SKM-1 (cell line): ENCODE results near the gene ASCC2.
A peak's percentile ranks its signal among the peaks of the same experiment; 100 is the strongest.
"Not testable (repeated sequence)": the region's sequence is repeated elsewhere in the genome, so short reads cannot be mapped to it uniquely, and the experiment has no call there.

Source experiments
- DNase-seq: peaks from one replicate; lab custom pipeline; 2025; ENCODE audit not compliant: unreplicated experiment; lab: John Stamatoyannopoulos, UW

Gene ASCC2

DNA sequence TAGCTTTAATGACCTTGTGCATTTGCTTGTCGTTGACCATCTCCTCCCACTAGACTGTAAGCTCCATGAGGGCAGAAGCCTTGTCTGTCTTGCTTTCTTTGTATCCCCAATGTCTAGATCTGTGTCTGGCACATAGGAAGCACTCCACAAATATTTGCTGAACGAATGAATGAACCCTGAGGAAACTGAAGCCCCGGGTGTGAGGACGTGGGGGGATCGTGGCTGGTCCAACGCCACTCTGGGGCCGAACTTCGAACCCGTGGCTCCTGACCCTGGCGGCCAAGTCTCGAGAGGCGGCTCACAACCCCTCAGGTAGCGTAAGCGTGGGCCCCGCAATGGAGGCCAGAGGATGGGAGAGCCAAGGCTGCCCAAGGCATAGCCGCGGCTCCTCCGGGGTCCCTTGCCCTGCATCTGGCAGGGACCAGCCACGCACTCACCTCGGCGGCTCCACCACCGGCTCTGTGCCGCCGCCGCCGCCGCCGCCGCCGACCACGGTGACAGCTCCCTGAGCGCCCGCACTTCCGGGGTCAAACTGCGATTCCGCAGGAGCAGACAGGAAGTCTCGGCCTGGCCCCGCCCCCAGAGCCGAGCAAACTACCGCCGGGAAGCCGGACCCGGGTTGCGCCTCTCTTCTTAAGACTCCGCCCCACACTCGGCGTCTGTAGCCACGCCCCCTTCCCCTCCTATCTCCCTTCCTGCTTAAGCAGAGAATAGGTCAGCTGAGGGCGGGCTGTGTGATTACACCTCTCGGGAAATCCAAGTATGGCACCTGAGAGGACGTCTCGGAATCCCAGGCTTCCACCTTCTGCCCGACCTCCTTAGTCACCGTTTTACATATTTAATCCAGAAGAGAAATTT lies at the start of gene ASCC2:
Gene ASCC2 (minus strand): TSS at position 534 of the 858 bp plus-strand sequence. CDS start 5,949 bp downstream, outside the sequence.
- peak; percentile 94 for DNase-seq

GRCh38 chr22:29887358-29887757 lies 49.3 kb upstream of the ASCC2 start:
- no peak for DNase-seq

GRCh38 chr22:29886596-29886995 lies 48.5 kb upstream of the ASCC2 start:
- peak; percentile 38 for DNase-seq

DNA sequence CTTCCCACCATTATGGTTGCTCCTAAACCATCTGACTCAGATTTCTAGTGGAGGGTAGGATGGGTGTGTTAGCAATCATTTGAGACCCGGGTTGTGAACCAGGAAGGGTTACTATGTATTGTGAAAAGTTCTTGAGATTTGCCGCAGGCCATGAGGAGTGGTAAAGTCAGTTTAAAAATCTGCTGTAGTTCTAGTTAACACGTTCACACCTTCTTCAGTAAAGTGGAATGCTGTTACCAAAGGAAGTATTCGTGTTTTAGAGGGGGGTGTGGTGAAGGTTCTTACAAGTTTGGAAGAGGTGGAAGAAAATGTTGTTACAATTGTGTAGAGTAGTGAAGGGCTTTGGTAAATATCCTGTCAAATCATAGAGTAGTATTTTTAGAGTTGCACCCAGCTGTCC lies 47.5 kb upstream of the ASCC2 start:
- DNase-seq, result no peak

GRCh38 chr22:29883775-29884097 lies 45.7 kb upstream of the ASCC2 start:
- DNase-seq, result no peak

DNA sequence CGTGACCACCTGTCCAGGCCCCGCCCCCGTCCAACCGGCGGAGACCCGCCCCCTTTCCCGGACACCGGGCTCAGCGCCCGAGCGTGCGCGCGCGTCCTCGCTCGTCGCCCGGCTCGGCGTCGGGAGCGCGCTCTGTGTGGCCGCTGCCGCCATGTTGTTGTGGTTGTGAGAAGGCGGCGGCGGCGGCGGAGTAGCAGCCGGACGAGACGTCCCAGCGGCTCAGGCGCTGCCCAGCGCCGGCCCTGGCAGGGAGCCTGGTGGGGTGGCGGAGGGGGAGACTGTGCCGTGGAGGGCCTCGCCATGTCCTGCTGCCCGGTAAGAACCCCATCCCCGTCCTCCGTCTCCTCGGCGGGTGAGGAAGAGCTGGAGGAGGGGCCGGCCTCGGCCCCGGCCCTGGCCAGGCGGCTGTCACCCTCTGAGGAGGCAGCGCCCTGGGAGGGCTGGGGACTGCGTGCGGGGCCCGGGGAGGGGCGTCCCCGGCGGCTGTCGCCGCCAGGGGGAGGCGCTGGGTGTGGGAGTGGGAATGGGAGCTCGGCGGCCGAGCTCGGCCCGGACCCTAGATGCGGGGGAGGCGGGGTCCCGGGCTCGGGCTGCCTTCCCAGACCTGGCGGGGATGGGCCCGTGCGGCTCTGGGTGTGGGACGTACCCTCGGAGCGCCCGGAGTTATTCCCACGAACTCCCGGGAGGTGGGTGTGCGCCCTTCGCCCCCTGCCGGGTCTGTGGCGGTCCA lies 45.1 kb upstream of the ASCC2 start, which contains the start of gene MTMR3:
Gene MTMR3 (plus strand): TSS at position 130 of the 730 bp plus-strand sequence. CDS start 87,886 bp downstream, outside the sequence.
- peak; percentile 66 for DNase-seq

DNA sequence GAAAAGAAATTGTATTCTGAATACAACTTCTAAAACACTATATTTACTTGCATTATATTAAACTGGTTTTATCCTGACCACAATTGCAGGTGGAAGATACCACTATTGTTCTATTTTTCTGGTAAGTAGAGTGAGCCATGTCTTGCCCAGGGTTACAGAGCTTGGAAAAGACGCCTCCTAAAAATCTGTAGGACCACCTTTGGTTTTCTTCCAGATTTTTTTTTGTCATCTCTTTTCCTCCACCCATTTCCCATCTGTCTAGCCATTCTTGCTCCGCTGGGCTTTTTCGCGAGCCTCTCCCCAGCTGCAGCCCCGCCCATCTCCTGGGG lies 44.6 kb upstream of the ASCC2 start:
- no peak for DNase-seq

DNA sequence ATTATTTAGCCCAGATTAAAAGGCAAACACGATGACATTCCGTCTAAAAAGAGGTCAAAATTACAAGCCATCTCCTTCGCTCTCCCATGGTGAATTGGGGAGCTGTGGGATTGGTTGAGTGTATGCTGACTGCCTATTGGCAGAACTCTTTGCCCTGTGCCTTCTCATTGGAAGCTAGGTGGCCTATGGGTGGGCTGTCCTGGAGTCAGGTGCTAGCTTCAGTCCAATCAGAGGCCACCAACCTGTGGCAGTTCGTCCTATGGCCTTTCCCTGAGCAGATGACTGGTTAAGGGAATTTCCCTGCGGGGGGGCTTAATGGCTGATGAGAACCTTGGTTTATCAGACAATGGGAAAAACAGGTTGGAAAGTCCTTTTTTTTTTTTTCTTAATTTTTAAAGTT lies 41.7 kb upstream of the ASCC2 start:
- no peak for DNase-seq

DNA sequence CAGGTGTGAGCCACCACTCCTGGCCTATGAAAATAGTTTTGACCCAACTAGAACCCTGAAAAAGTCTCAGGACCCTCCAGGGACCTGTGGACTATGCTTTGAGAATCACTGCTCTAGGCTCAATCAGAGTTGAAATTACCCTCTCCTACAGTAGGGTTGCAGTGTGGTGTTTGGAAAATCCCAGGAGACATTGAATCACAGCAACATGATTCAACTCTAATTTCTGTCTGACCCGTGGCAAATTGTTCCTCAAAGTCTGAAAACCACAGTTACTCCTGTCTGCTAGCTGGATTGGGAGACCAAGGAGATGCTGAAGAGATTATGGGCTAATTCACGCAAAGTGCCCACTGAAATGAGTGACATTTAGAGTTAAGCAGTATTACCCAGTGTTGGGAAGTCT lies 39.5 kb upstream of the ASCC2 start:
- DNase-seq, result no peak

DNA sequence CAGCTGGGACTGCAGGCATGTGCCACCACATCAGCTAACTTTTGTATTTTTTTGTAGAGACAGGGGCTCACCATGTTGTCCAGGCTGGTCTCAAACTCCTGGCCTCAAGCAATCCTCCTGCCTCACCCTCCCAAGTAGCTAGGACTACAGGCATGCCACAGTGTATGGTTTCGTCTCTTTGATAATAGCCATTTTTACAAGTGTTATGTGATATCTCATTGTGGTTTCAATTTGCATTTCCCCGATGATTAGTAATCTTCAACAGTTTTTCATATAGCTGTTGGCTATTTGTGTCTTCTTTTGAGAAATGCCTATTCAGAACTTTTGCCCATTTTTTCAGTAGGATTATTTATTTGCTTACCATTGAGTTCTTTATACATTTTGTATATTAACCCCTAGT lies 35.9 kb upstream of the ASCC2 start:
- DNase-seq, result no peak

- peak; percentile 75 for DNase-seq
These were observed 34.9 kb upstream of the ASCC2 start for GRCh38 chr22:29872989-29873388.

- no peak for DNase-seq
These were observed 34.2 kb upstream of the ASCC2 start for GRCh38 chr22:29872144-29872893.

- DNase-seq, result no peak
These were observed 33.6 kb upstream of the ASCC2 start for GRCh38 chr22:29871684-29872083.

DNA sequence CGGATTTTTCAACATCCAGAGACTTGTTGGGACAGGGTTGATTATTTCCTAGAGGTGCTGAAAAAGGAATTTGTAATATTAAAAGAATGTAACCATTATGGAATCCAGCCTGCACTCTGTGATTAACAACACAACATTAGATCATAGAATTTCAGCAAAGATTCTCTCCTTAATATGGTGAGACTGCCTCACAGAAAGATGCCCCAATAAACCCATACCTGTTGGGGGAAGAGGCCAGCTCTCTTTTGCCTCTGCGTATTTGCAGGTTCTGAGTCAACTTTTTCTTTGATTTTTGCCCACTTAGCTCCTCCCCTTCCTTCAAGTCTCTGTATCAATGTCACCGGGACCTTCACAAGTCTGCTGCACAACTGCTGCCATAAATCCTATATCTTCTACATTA lies 32.5 kb upstream of the ASCC2 start:
- no peak for DNase-seq

GRCh38 chr22:29867851-29868250 lies 29.8 kb upstream of the ASCC2 start:
- DNase-seq, result no peak

DNA sequence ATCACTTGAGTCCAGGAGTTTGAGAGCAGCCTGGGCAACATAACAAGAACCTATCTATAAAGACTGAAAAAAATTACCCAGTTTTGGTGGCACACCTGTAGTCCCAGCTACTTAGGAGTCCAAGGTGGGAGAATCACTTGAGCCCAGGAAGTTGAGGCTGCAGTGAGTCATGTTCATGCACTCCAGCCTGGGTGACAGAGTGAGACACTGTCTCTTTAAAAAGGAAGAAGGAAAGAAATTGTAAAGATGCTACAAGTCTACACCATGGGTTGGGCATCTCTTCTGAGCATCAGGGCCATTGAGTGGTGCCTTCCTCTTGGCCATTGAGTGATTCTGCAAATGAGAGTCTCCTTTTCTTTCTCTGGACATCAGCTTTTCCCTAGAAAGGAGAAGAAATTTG lies 29.2 kb upstream of the ASCC2 start:
- no peak for DNase-seq

GRCh38 chr22:29865572-29865971 lies 27.5 kb upstream of the ASCC2 start:
- not testable (repeated sequence) for DNase-seq

DNA sequence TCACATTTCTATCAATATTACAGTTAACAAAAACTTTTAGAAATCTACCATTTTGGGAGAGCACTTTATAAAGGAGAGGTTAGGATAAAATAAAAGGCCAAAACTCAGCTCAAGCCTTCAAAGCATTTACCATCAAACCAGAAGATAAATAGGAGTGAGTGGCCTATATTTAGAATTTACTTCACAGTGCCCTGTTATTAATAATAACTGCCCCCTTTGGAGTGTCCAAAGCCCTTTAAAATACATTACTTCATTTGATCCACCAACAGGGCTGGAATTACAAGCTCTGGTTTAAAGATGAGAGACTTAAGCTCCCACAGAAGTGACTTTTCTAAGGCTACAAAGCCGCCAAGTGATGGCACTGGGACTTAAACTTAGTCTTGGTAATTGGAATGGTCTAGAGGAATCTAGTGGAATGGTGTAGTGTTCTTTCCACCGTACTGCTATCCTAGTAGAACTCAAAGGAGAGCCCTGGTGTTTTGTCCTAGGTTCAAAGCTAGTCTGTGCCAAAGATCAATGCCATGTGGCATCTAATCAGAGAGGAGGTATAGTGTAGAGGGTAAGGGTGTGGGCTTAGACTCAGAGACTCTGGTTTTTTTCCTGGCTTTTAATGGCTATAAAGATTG lies 23.7 kb upstream of the ASCC2 start:
- DNase-seq, result no peak

- DNase-seq, result peak; percentile 62
These were observed 22.1 kb upstream of the ASCC2 start for GRCh38 chr22:29860006-29860766.

- DNase-seq, result not testable (repeated sequence)
These were observed 21.0 kb upstream of the ASCC2 start for GRCh38 chr22:29859030-29859429.
